HL-60 (cell line): ENCODE measurements around the gene NAV2.

ENCODE experiments used
- DNase-seq, 2 experiments: peaks; one replicate each; pipeline ENCODE4 v3.0.0-alpha.2; 2010 to 2020; ENCODE audit warnings: low read depth in 1 of 2, low spot score in 1 of 2
- H3K27ac ChIP-seq: fragments of 250-450 bp; sonication (Bioruptor Pico); replicated peaks from 2 replicates; pipeline ENCODE4 v1.5.1; 2020; ENCODE audit warnings: mild to moderate bottlenecking, moderate library complexity
- H3K27me3 ChIP-seq: fragments of 250-450 bp; sonication (Bioruptor Pico); 2 replicates; pipeline ENCODE4 v1.5.1; 2021; ENCODE audit warnings: mild to moderate bottlenecking, moderate library complexity; ENCODE audit not compliant: insufficient read depth, poor library complexity, severe bottlenecking
- H3K4me3 ChIP-seq: replicated peaks from 2 replicates; pipeline ENCODE4 v1.5.1; 2011; ENCODE audit warnings: mild to moderate bottlenecking, control low read depth, low read length; ENCODE audit not compliant: insufficient read depth
- GABPA ChIP-seq: IDR thresholded peaks from 2 replicates; pipeline ENCODE4 v1.6.1; 2012; ENCODE audit warnings: low read depth
- POLR2AphosphoS5 ChIP-seq: IDR thresholded peaks from 2 replicates; pipeline ENCODE4 v1.6.1; 2012; ENCODE audit warnings: low read depth
- SPI1 ChIP-seq: IDR thresholded peaks from 2 replicates; pipeline ENCODE4 v1.6.1; 2012; ENCODE audit warnings: low read depth, mild to moderate bottlenecking, borderline replicate concordance
- TF ChIP-seq, protein P1 (sequence below): IDR thresholded peaks from 2 replicates; pipeline ENCODE4 v1.6.1; 2012; ENCODE audit warnings: low read depth; ENCODE audit not compliant: insufficient replicate concordance
- TF ChIP-seq, protein P2 (sequence below): IDR thresholded peaks from one replicate; pipeline ENCODE4 v1.5.1; 2011; ENCODE audit warnings: low read length, control low read depth, inconsistent platforms; ENCODE audit not compliant: insufficient read depth

Gene NAV2

DNA sequence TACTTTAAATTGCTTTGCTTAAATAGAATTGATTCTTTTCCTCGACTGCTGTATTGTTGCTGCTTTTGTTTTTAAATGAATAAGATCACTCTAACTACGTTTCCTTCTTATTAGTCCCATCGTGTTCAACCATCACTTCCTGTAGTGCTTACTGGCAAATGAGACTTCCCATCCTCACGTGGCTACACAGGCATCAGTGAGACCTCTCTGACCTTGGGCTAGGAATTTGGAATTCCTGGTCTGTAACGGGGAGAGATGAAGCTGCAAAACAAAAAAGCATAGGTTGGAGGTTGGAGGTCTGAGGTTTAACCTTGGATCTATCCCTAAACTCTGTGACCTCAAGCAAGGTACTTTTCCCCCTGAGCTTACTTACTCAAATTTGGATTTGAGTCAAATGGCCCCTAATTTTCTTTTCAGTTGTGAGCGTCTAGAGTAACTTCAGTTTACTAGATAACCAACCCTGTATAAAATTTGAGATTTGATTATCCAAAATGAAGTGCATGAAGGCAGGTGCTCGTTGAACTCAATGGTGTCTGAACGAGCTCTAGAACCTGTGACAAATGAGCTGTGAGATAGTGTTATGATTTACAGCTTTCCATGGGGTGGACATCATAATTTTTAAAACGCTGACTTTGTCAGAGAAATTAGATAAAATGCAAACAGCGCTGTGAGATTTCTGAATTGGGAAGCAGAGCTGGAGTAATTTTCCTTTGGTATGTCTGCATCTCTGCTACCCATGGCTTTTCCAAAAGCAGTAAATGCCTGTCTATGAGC, 296.4 kb downstream of the NAV2 start:
- TF ChIP-seq, protein P1, sequence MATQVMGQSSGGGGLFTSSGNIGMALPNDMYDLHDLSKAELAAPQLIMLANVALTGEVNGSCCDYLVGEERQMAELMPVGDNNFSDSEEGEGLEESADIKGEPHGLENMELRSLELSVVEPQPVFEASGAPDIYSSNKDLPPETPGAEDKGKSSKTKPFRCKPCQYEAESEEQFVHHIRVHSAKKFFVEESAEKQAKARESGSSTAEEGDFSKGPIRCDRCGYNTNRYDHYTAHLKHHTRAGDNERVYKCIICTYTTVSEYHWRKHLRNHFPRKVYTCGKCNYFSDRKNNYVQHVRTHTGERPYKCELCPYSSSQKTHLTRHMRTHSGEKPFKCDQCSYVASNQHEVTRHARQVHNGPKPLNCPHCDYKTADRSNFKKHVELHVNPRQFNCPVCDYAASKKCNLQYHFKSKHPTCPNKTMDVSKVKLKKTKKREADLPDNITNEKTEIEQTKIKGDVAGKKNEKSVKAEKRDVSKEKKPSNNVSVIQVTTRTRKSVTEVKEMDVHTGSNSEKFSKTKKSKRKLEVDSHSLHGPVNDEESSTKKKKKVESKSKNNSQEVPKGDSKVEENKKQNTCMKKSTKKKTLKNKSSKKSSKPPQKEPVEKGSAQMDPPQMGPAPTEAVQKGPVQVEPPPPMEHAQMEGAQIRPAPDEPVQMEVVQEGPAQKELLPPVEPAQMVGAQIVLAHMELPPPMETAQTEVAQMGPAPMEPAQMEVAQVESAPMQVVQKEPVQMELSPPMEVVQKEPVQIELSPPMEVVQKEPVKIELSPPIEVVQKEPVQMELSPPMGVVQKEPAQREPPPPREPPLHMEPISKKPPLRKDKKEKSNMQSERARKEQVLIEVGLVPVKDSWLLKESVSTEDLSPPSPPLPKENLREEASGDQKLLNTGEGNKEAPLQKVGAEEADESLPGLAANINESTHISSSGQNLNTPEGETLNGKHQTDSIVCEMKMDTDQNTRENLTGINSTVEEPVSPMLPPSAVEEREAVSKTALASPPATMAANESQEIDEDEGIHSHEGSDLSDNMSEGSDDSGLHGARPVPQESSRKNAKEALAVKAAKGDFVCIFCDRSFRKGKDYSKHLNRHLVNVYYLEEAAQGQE: no peak
- TF ChIP-seq, protein P2, sequence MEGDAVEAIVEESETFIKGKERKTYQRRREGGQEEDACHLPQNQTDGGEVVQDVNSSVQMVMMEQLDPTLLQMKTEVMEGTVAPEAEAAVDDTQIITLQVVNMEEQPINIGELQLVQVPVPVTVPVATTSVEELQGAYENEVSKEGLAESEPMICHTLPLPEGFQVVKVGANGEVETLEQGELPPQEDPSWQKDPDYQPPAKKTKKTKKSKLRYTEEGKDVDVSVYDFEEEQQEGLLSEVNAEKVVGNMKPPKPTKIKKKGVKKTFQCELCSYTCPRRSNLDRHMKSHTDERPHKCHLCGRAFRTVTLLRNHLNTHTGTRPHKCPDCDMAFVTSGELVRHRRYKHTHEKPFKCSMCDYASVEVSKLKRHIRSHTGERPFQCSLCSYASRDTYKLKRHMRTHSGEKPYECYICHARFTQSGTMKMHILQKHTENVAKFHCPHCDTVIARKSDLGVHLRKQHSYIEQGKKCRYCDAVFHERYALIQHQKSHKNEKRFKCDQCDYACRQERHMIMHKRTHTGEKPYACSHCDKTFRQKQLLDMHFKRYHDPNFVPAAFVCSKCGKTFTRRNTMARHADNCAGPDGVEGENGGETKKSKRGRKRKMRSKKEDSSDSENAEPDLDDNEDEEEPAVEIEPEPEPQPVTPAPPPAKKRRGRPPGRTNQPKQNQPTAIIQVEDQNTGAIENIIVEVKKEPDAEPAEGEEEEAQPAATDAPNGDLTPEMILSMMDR: no peak
- TF ChIP-seq SPI1: no peak
- TF ChIP-seq POLR2AphosphoS5: no peak
- TF ChIP-seq GABPA: no peak
- H3K27ac ChIP-seq: no peak overlapping the region
- H3K27me3 ChIP-seq: no peaks in the 10 kb centered on the region
- no peak for DNase-seq
- no peak overlapping the region for H3K4me3 ChIP-seq

DNA sequence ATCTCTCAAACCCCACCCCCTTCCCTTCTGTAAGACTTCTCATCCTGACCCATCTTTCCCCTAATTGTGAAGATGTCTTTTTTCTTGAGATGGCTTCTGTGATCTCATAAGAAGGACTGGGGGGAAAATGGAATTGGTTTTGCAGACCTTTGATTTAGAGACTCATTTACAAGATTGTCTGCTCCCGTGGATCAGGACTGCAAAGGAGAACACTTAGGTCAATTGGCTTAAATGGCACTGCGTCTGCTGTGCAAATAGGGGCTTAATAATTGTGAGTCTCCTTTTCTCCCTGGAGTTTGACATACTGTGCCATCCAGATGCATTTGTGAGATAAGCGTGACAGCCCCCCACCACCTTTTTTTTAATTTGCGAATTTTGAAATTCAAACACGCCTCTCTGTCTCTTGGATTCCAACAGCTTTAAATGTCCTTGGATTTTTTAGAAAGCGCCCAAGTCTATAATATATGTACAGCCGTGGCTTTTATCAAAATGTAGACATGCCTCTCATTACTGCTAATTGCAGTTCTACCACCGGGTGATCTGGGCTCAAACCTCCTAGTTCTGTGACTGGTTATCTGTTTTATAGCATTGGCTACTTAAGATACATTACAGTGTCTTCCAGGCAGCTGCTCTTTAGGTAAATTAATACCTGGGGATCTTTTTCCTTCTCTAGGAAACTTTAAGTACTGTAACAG, 297.7 kb downstream of the NAV2 start:
- no peak for DNase-seq
- no peak overlapping the region for H3K4me3 ChIP-seq
- H3K27me3 ChIP-seq: no peaks in the 10 kb centered on the region
- no peak overlapping the region for H3K27ac ChIP-seq
- no peak for TF ChIP-seq SPI1
- TF ChIP-seq, protein P1: no peak
- no peak for TF ChIP-seq POLR2AphosphoS5
- TF ChIP-seq, protein P2: no peak
- TF ChIP-seq GABPA: no peak

DNA sequence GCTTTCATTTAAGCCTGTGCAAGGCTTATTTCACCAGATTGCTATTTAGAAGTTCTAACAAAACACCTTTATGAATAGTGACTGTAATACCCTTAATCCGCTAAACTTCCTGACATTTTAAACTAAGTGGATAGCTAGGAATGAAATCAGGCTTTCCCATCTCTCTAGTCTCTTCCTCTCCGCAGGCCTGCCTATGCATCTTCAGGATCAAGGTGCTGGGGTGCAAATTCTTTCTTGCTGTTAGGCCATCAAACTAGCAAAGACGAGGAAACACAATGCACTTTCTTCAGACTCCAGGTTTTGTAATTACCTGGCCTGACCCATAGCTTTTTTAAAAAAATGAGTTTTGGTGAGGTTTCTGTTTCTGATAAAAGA, 298.2 kb downstream of the NAV2 start:
- H3K27me3 ChIP-seq: no peaks in the 10 kb centered on the region

More for the DNA sequence above, 298.2 kb downstream of the NAV2 start:
- H3K4me3 ChIP-seq: no peak overlapping the region
- H3K27ac ChIP-seq: no peak overlapping the region
- TF ChIP-seq SPI1: no peak
- TF ChIP-seq GABPA: no peak
- TF ChIP-seq, protein P2: no peak
- TF ChIP-seq, protein P1: no peak
- no peak for TF ChIP-seq POLR2AphosphoS5
- DNase-seq: no peak
